Ovary (tissue), 9 donors: ENCODE data around the gene ZNF771. TPM values are rescaled to one million over a fixed set of nuclear protein-coding genes. Genes with fewer than 3 reads are reported as not detected.

Experiments
- DNase-seq, 5 donors: peaks; one replicate each; pipeline ENCODE4 v3.0.0-alpha.2; 2019 to 2020
- H3K27ac ChIP-seq, 2 donors: fragments of 200-600 bp; one replicate each; pipeline versions ENCODE4 v1.5.1 to v1.8.0; 2019 to 2022
- H3K27me3 ChIP-seq: fragments of 200-600 bp; one replicate; pipeline ENCODE4 v1.8.0; 2022
- H3K36me3 ChIP-seq: fragments of 200-600 bp; sonication (generic); one replicate; pipeline ENCODE4 v1.5.1; 2019
- H3K4me1 ChIP-seq: one replicate; pipeline ENCODE4 v1.8.1; 2013; ENCODE audit warnings: mild to moderate bottlenecking, moderate library complexity; ENCODE audit not compliant: insufficient read depth
- H3K4me3 ChIP-seq: fragments of 200-600 bp; sonication (generic); one replicate; pipeline ENCODE4 v1.5.1; 2017
- H3K9me3 ChIP-seq, 2 donors: fragments of 200-600 bp in 1 of 2; sonication (generic) in 1 of 2; one replicate each; pipeline versions ENCODE4 v1.5.1 to v1.8.1; 2013 to 2019; ENCODE audit warnings: mild to moderate bottlenecking in 1 of 2, moderate library complexity in 1 of 2
- CTCF ChIP-seq, 3 donors: fragments of 450-650 bp in 2 of 3; fragments of 200-600 bp in 1 of 3; IDR thresholded peaks; one replicate each; pipeline versions ENCODE4 v1.5.1 to v1.8.0; 2016 to 2022; ENCODE audit warnings: antibody characterized with exemption in 3 of 3, mild to moderate bottlenecking in 1 of 3
- EP300 ChIP-seq: sonication (generic); formaldehyde crosslinking; IDR thresholded peaks from one replicate; pipeline ENCODE4 v1.6.1; 2017; ENCODE audit warnings: antibody characterized with exemption
- POLR2A ChIP-seq: fragments of 450-650 bp; IDR thresholded peaks from one replicate; pipeline ENCODE4 v1.6.1; 2017; ENCODE audit warnings: antibody characterized with exemption, mild to moderate bottlenecking, moderate library complexity
- WGBS, 3 donors: extraction: QIAGEN DNeasy Blood & Tissue Kit in 1 of 3; methylation state at CpG; one replicate each; pipeline versions ENCODE4 v1.1.5 to v1.1.7; 2013 to 2017; 5-methylcytosine and 5-hydroxymethylcytosine counted together
- intact Hi-C, 4 donors: fragments of 100-400 bp; cut with DNase I; formaldehyde crosslinking; loops; one replicate each; pipeline versions ENCODE4 v1.11.0 to v1.15.1; 2022 to 2023
- polyA plus RNA-seq, 2 donors: library from polyadenylated mRNA; stranded (reverse); fragments of 200-250 nt in 1 of 2; fragments of 350-450 nt in 1 of 2; fragmentation: Illumina TruSeq in 1 of 2; extraction: RNeasy Lipid Tissue Mini Kit (QIAGEN cat#74804) in 1 of 2; gene quantifications; one replicate each; pipeline ENCODE4 v1.2.3, GENCODE V29; 2013 to 2014
- total RNA-seq, 7 donors: library from RNA; depleted of rRNA in 2 of 7; stranded (reverse); fragments of >200 nt in 2 of 7; fragmentation: NEBNext Ultra II Directional in 3 of 7; extraction: Animal tissue kit (Norgen Biotek cat#: 25700) in 3 of 7; gene quantifications; one replicate each; pipeline versions ENCODE4 v1.1.0 to v1.2.4, GENCODE V29; 2016 to 2023
- donor health status: DM: no; HTN: no; CAD: no; lungs with moderate emphysema.
- donor health status: DM: no; HTN: no; CAD: no.
- donor health status: Bipolar disorder and iron deficiency.
- donor health status: DM: yes; HTN: yes; CAD: no.
- donor health status: DM: no; HTN: no; CAD: no.
- donor health status: DM: yes; HTN: yes; CAD: no.

The ZNF771 gene
- total and polyA plus RNA-seq, 9 donors = 4.1 to 33.3 (median 15.9) TPM

- H3K36me3 ChIP-seq = no peaks in the 10 kb centered on the region
- no peaks in the 10 kb centered on the region for H3K9me3 ChIP-seq
- peaks cover 9% of the 10 kb centered on the region for H3K4me1 ChIP-seq
- WGBS, 3 donors = 86 to 87% (median 87%) methylated on average over 8 of the region's 8 CpGs
- no peaks in the 10 kb centered on the region for H3K27me3 ChIP-seq
- no peak overlapping the region for H3K27ac ChIP-seq
- no peak overlapping the region for H3K4me3 ChIP-seq
- TF ChIP-seq EP300 = no peak
- no peak for TF ChIP-seq POLR2A
- TF ChIP-seq CTCF (IDR thresholded peaks at IDR 0.05) = no peak
- intact Hi-C loops = loop anchor here in 1 of 4 donors (10.0 kb wide), 1 partner anchor 279 kb away; the partner anchor contains the start of genes FBRS and PRR14
- DNase-seq = peak in 3 of 5 donors; percentile 12 to 58 (median 41)
These were observed 31.5 kb upstream of the ZNF771 start for GRCh38 chr16:30375864-30376263.

GRCh38 chr16:30376461-30376902 lies 30.9 kb upstream of the ZNF771 start:
- WGBS, 3 donors = 85 to 93% (median 85%) methylated on average over 8 of the region's 8 CpGs
- Histone ChIP-seq H3K4me1 (peaks cover 5% of the 10 kb centered on the region), H3K9me3 (no peaks in the 10 kb centered on the region), H3K27me3 (no peaks in the 10 kb centered on the region), H3K36me3 (no peaks in the 10 kb centered on the region), H3K4me3 (no peak overlapping the region), H3K27ac (peak overlapping the region in 1 of 2 donors; percentile 100)
- peak in 3 of 5 donors; percentile 19 to 57 (median 53) for DNase-seq
- TF ChIP-seq CTCF (IDR thresholded peaks at IDR 0.05) = no peak
- TF ChIP-seq POLR2A = no peak
- no peak for TF ChIP-seq EP300
- intact Hi-C loops = loop anchor here in 1 of 4 donors (10.0 kb wide), 1 partner anchor 278 kb away; the partner anchor contains the start of genes FBRS and PRR14

DNA sequence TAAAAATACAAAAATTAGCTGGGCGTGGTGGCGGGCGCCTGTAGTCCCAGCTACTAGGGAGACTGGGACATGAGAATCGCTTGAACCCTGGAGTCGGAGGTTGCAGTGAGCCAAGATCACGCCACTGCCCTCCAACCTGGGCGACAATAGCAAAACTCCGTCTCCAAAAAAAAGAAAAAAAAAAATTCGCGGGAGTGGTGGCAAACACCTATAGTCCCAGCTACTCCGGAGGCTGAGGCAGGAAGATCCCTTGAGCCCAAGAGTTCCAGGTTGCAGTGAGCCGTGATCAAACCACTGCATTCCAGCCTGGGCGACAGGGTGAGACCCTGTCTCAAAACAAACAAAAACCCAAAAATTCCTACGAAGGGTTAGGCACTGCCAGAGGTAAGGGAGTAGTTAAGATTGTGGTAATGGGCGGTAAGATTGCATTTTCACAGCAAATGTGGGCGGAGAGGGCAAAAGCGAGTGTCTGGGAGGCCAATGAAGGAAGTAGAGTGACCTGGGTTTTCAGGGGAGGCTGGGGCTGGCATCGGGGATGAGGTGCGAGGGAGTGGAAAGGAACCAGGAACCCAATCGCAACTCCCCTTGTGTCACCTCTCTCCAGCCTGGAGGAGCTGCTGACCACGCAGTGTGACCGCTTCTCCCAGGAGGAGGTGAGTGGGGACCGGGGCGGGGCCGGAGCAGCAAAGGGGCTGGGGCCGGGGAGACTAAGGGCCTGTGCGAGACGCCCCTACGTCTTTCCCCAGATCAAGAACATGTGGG lies 30.2 kb upstream of the ZNF771 start:
- intact Hi-C loops = loop anchor here in 1 of 4 donors (10.0 kb wide), 1 partner anchor 278 kb away; the partner anchor contains the start of genes FBRS and PRR14
- Histone ChIP-seq H3K27ac (peak overlapping the region; percentile 99 to 100), H3K4me3 (peak overlapping the region; percentile 88), H3K36me3 (no peaks in the 10 kb centered on the region), H3K27me3 (no peaks in the 10 kb centered on the region), H3K4me1 (peaks cover 4% of the 10 kb centered on the region), H3K9me3 (no peaks in the 10 kb centered on the region)
- DNase-seq = no peak
- TF ChIP-seq POLR2A (no peak), CTCF (IDR thresholded peaks at IDR 0.05) (no peak), EP300 (no peak)
- 34 to 41% (median 35%) methylated on average over 28 to 29 of the region's 29 CpGs for WGBS, 3 donors

- peak overlapping the region; percentile 99 to 100 for H3K27ac ChIP-seq
- H3K27me3 ChIP-seq = no peaks in the 10 kb centered on the region
- no peaks in the 10 kb centered on the region for H3K36me3 ChIP-seq
- peaks cover 4% of the 10 kb centered on the region for H3K4me1 ChIP-seq
- intact Hi-C loops = loop anchor here in 1 of 4 donors (10.0 kb wide), 1 partner anchor 277 kb away; the partner anchor contains the start of genes FBRS and PRR14
- H3K9me3 ChIP-seq = no peaks in the 10 kb centered on the region
- peak; percentile 96 to 98 (median 97) for DNase-seq
- TF ChIP-seq EP300 = no peak
- peak; percentile 91 for TF ChIP-seq POLR2A
- TF ChIP-seq CTCF (IDR thresholded peaks at IDR 0.05) = peak in 1 of 3 donors; percentile 33
- 0% methylated on average over 39 of the region's 39 CpGs for WGBS, 3 donors
- peak overlapping the region; percentile 88 for H3K4me3 ChIP-seq
These were observed 29.6 kb upstream of the ZNF771 start for GRCh38 chr16:30377812-30378235.
